ENCODE data around the gene RNF213.

- TF ChIP-seq CTCF (IDR thresholded peaks at IDR 0.05) (no peak), POLR2A (IDR thresholded peaks at IDR 0.05) (no peak)
Measured at GRCh38 chr17:80303824-80304223, 43.2 kb downstream of the RNF213 start.
